ENCODE measurements around the gene PANX2. TPM values are rescaled to one million over a fixed set of nuclear protein-coding genes. Genes with fewer than 3 reads are reported as not detected.
"Not testable (repeated sequence)": the region's sequence is repeated elsewhere in the genome, so short reads cannot be mapped to it uniquely, and the experiment has no call there.

Gene PANX2
- total and polyA plus RNA-seq, 2 donors (not counting 1 experiment from before 2014, with no cell fraction given): 0.04 to 0.59 TPM

- H3K9ac ChIP-seq (ENCODE audit: low read length): no peak overlapping the region
- peaks cover 0 to 5% (median 0%) of the 10 kb centered on the region in 3 donors for H3K9me3 ChIP-seq (ENCODE audit: control extremely low read depth in 1 of 3, control insufficient read depth in 2 of 3, insufficient read depth in 1 of 3, low read length in 2 of 3)
- ChIA-PET POLR2A (no interaction called here), CTCF (no interaction called here)
- no peak overlapping the region for H2AFZ ChIP-seq (ENCODE audit: insufficient read depth, low read depth, low read length, poor library complexity, severe bottlenecking)
- no peaks in the 10 kb centered on the region for H4K20me1 ChIP-seq (ENCODE audit: control insufficient read depth, insufficient read depth, low read length, poor library complexity, severe bottlenecking)
- 80% methylated on average over 11 of the region's 11 CpGs for WGBS (ENCODE audit: insufficient coverage)
- Mint-ChIP-seq H3K4me1 (peaks cover 12% of the 10 kb centered on the region), H3K9me3 (ENCODE audit: insufficient read depth) (no peaks in the 10 kb centered on the region), H3K27ac (no peak overlapping the region), H3K27me3 (peaks cover 33% of the 10 kb centered on the region), H3K4me3 (peak overlapping the region; percentile 73)
- ATAC-seq (ENCODE audit: low read depth): no peak
- H3K4me1 ChIP-seq (ENCODE audit: control insufficient read depth in 2 of 2, insufficient read depth in 2 of 2, low read length in 2 of 2): peaks cover 12 to 14% of the 10 kb centered on the region in 2 donors
- DNase-seq: no peak
- H3K36me3 ChIP-seq (replicated peaks in 1 of 2; ENCODE audit: control extremely low read depth in 1 of 2, control insufficient read depth in 1 of 2, extremely low read depth in 1 of 2, insufficient read depth in 2 of 2, low read length in 1 of 2): no peaks in the 10 kb centered on the region
- peaks cover 0 to 27% (median 18%) of the 10 kb centered on the region in 4 experiments for H3K27me3 ChIP-seq (replicated peaks in 1 of 4; ENCODE audit: control extremely low read depth in 1 of 4, control insufficient read depth in 3 of 4, insufficient read depth in 4 of 4, low read length in 3 of 4)
- H3K27ac ChIP-seq (ENCODE audit: low read length in 2 of 2): no peak overlapping the region
- H3K4me3 ChIP-seq (ENCODE audit: control extremely low read depth in 1 of 5, extremely low read depth in 1 of 5, insufficient read depth in 1 of 5, low read depth in 2 of 5, low read length in 4 of 5): no peak overlapping the region
- intact Hi-C loops (cut with micrococcal nuclease): no loop called here
- no peak overlapping the region for H3K4me2 ChIP-seq (replicated peaks; ENCODE audit: low read depth, low read length, poor library complexity, severe bottlenecking)
- TF ChIP-seq, protein P1, sequence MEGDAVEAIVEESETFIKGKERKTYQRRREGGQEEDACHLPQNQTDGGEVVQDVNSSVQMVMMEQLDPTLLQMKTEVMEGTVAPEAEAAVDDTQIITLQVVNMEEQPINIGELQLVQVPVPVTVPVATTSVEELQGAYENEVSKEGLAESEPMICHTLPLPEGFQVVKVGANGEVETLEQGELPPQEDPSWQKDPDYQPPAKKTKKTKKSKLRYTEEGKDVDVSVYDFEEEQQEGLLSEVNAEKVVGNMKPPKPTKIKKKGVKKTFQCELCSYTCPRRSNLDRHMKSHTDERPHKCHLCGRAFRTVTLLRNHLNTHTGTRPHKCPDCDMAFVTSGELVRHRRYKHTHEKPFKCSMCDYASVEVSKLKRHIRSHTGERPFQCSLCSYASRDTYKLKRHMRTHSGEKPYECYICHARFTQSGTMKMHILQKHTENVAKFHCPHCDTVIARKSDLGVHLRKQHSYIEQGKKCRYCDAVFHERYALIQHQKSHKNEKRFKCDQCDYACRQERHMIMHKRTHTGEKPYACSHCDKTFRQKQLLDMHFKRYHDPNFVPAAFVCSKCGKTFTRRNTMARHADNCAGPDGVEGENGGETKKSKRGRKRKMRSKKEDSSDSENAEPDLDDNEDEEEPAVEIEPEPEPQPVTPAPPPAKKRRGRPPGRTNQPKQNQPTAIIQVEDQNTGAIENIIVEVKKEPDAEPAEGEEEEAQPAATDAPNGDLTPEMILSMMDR (IDR thresholded peaks at IDR 0.05): no peak
- TF ChIP-seq EZH2 (IDR thresholded peaks at IDR 0.05; ENCODE audit: borderline replicate concordance, insufficient read depth, low read depth, low read length, poor library complexity, severe bottlenecking): no peak
- H3K79me2 ChIP-seq (ENCODE audit: control insufficient read depth, insufficient read depth, low read length): no peaks in the 10 kb centered on the region
Measured at GRCh38 chr22:50167689-50168489, 2.6 kb upstream of the PANX2 start.

DNA sequence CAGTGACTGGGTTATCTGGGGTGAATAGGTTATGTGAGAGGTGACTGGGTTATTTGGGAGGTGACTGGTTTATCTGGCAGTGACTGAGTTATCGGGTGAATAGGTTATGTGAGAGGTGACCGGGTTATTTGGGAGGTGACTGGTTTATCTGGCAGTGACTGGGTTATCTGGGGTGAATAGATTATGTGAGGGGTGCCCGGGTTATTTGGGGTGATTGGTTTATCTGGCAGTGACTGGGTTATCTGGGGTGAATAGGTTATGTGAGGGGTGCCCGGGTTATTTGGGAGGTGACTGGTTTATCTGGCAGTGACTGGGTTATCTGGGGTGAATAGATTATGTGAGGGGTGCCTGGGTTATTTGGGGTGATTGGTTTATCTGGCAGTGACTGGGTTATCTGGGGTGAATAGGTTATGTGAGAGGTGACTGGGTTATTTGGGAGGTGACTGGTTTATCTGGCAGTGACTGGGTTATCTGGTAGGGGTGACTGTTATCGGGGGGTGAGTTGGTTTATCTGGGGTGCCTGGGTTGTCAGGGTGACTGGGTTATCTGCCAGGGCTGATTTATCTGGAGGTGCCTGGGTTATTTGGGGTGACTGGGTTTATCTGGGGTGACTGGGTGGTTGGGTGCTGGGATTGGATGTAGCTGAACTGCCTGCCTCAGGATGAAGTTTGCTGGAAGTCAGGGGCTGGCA lies 1.9 kb upstream of the PANX2 start:
- DNase-seq; H2AFZ ChIP-seq (ENCODE audit: insufficient read depth, low read depth, low read length, poor library complexity, severe bottlenecking); H3K9me3 ChIP-seq (ENCODE audit: control extremely low read depth in 1 of 3, control insufficient read depth in 2 of 3, insufficient read depth in 1 of 3, low read length in 2 of 3); POLR2A ChIA-PET; H3K9me3 Mint-ChIP-seq (ENCODE audit: insufficient read depth); H3K9ac ChIP-seq (ENCODE audit: low read length); H3K4me3 ChIP-seq (ENCODE audit: control extremely low read depth in 1 of 5, extremely low read depth in 1 of 5, insufficient read depth in 1 of 5, low read depth in 2 of 5, low read length in 4 of 5); H3K79me2 ChIP-seq (ENCODE audit: control insufficient read depth, insufficient read depth, low read length); intact Hi-C loops (cut with micrococcal nuclease); H4K20me1 ChIP-seq (ENCODE audit: control insufficient read depth, insufficient read depth, low read length, poor library complexity, severe bottlenecking); H3K36me3 ChIP-seq (replicated peaks in 1 of 2; ENCODE audit: control extremely low read depth in 1 of 2, control insufficient read depth in 1 of 2, extremely low read depth in 1 of 2, insufficient read depth in 2 of 2, low read length in 1 of 2); H3K4me2 ChIP-seq (replicated peaks; ENCODE audit: low read depth, low read length, poor library complexity, severe bottlenecking); ATAC-seq (ENCODE audit: low read depth); H3K27ac ChIP-seq (ENCODE audit: low read length in 2 of 2): not testable (repeated sequence)
- Mint-ChIP-seq H3K4me1 (peaks cover 19% of the 10 kb centered on the region), H3K27ac (peak overlapping the region; percentile 62), H3K27me3 (peaks cover 31% of the 10 kb centered on the region), H3K4me3 (peak overlapping the region; percentile 73)
- Histone ChIP-seq H3K4me1 (ENCODE audit: control insufficient read depth in 2 of 2, insufficient read depth in 2 of 2, low read length in 2 of 2) (peaks cover 20 to 21% of the 10 kb centered on the region in 2 donors), H3K27me3 (replicated peaks in 1 of 4; ENCODE audit: control extremely low read depth in 1 of 4, control insufficient read depth in 3 of 4, insufficient read depth in 4 of 4, low read length in 3 of 4) (peaks cover 0 to 27% (median 18%) of the 10 kb centered on the region in 4 experiments)
- 72% methylated on average over 2 of the region's 5 CpGs for WGBS (ENCODE audit: insufficient coverage)
- CTCF ChIA-PET: interaction anchor here (0.9 to 1.2 kb wide), 2 partner anchors 20 to 43 kb away, joined by 3 to 4 read pairs; no protein-coding TSS in a partner anchor
